ENCODE measurements around the gene SGTA.
"Not testable (repeated sequence)": the region's sequence is repeated elsewhere in the genome, so short reads cannot be mapped to it uniquely, and the experiment has no call there.

The SGTA gene

GRCh38 chr19:2782936-2783780 is at the start of gene SGTA:
Gene SGTA (minus strand): TSS chr19:2783273. CDS start chr19:2769068, 14,205 bp downstream.
- DNase-seq, result peak; percentile 100

- no peak for DNase-seq
Measured at GRCh38 chr19:2827840-2828489, 44.9 kb upstream of the SGTA start.

GRCh38 chr19:2827022-2827421 is 43.9 kb upstream of the SGTA start:
- DNase-seq, result no peak

GRCh38 chr19:2824129-2824528 is 41.1 kb upstream of the SGTA start:
- DNase-seq, result no peak

GRCh38 chr19:2823646-2824045 is 40.6 kb upstream of the SGTA start:
- DNase-seq, result no peak

- no peak for DNase-seq
Measured at GRCh38 chr19:2822846-2823245, 39.8 kb upstream of the SGTA start.

- DNase-seq, result peak; percentile 35
Measured at GRCh38 chr19:2820112-2820702, 37.1 kb upstream of the SGTA start.

- DNase-seq, result peak; percentile 98
Measured at GRCh38 chr19:2819540-2820111, 36.6 kb upstream of the SGTA start, which contains the start of gene ZNF554. Gene ZNF554 (plus strand): TSS chr19:2819868. CDS start chr19:2820072, 204 bp downstream.

- DNase-seq, result not testable (repeated sequence)
Measured at GRCh38 chr19:2817237-2817829, 34.3 kb upstream of the SGTA start.

- no peak for DNase-seq
Measured at GRCh38 chr19:2816641-2817040, 33.6 kb upstream of the SGTA start.

- DNase-seq, result no peak
Measured at GRCh38 chr19:2815923-2816322, 32.9 kb upstream of the SGTA start.

GRCh38 chr19:2815191-2815614 is 32.1 kb upstream of the SGTA start:
- no peak for DNase-seq

GRCh38 chr19:2814426-2814825 is 31.4 kb upstream of the SGTA start:
- DNase-seq, result no peak

- no peak for DNase-seq
Measured at GRCh38 chr19:2813235-2814160, 30.4 kb upstream of the SGTA start.

GRCh38 chr19:2812414-2813234 is 29.6 kb upstream of the SGTA start:
- DNase-seq, result no peak

GRCh38 chr19:2811735-2812413 is 28.8 kb upstream of the SGTA start:
- DNase-seq, result no peak

- no peak for DNase-seq
Measured at GRCh38 chr19:2811221-2811722, 28.2 kb upstream of the SGTA start.

- DNase-seq, result no peak
Measured at GRCh38 chr19:2810141-2811091, 27.3 kb upstream of the SGTA start.

Data from hematopoietic multipotent progenitor cell treated with erythropoietin and hydrocortisone succinate and interleukin-3 and kit ligand, for 6 days (in vitro differentiated cells).